Mammary epithelial cell (primary cell): ENCODE measurements around the gene NR2F1-AS1.

ENCODE experiments used
- EZH2 ChIP-seq: IDR thresholded peaks from 2 replicates; pipeline ENCODE4 v1.6.1; 2012; ENCODE audit warnings: low read length, inconsistent platforms, borderline replicate concordance
- TF ChIP-seq, protein P1 (sequence below), 2 donors: IDR thresholded peaks in 1 of 2; conservative IDR thresholded peaks in 1 of 2; 2 replicates each; pipeline ENCODE4 v1.5.1; 2011 to 2012; ENCODE audit warnings: inconsistent platforms in 2 of 2, low read length in 2 of 2, mild to moderate bottlenecking in 2 of 2, control low read depth in 1 of 2, low read depth in 1 of 2; ENCODE audit not compliant: insufficient read depth in 1 of 2; ENCODE audit errors: extremely low read depth in 1 of 2

DNA sequence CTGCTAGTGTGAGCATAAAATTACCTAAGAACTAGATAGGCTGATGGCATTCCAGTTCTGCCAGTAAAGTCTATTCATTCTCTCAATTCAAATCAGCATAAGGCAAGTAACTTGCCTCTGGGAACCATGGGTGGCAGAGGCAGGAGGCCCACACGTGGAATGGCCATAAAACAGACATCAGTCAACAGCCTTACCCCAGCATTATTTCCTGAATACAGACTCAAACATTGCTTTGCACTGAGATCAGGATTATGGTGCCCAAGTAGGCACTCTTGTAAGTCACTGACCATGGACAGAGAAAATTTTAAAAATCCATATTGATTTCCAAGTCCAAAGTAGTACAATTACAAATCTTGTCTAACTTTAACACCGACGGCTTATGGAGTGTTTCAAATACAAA is 157.7 kb downstream of the NR2F1-AS1 start:
- TF ChIP-seq, protein P1, sequence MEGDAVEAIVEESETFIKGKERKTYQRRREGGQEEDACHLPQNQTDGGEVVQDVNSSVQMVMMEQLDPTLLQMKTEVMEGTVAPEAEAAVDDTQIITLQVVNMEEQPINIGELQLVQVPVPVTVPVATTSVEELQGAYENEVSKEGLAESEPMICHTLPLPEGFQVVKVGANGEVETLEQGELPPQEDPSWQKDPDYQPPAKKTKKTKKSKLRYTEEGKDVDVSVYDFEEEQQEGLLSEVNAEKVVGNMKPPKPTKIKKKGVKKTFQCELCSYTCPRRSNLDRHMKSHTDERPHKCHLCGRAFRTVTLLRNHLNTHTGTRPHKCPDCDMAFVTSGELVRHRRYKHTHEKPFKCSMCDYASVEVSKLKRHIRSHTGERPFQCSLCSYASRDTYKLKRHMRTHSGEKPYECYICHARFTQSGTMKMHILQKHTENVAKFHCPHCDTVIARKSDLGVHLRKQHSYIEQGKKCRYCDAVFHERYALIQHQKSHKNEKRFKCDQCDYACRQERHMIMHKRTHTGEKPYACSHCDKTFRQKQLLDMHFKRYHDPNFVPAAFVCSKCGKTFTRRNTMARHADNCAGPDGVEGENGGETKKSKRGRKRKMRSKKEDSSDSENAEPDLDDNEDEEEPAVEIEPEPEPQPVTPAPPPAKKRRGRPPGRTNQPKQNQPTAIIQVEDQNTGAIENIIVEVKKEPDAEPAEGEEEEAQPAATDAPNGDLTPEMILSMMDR (conservative IDR thresholded peaks at IDR 0.05 in 1 of 2, IDR thresholded peaks at IDR 0.05 in 1 of 2; ENCODE audit: extremely low read depth in 1 of 2, insufficient read depth in 1 of 2, low read depth in 1 of 2, low read length in 2 of 2) = no peak
- no peak for TF ChIP-seq EZH2
